ENCODE results near the gene SIX2.
"Not testable (repeated sequence)": the region's sequence is repeated elsewhere in the genome, so short reads cannot be mapped to it uniquely, and the experiment has no call there.

The SIX2 gene

DNA sequence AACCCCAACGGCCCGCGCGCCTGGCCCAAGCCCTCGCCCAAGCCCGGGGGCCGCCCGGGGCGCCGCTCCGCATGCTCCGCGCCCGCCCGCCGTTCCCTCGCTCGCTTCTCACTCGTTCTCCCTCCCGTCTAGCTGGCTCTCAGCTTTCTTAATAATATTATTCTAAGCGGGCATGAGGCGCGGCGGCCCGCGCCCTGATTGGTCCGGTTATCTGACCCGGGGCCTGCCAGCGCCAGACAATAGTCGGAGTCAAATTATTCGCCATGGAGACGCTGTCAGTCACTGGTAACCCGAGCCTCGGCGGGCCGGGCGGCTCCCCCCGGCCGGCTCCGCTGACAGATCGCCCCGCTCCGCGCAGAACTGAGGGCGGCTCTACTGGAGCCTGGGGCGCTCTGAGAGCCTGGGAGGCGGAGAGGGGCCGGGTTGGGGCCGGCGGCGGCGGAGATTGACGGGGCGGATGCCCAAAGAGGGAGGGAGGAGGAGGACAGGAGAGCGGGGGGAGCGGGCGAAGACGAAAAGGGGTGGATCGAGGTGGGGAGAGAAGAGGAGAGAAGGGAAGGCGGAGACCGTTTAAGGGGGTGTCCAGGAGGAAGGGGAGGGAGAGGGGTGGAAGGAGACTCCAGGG, at the start of gene SIX2:
TSS of gene SIX2 (minus strand) at position 150 of the 625 bp plus-strand sequence. CDS start 342 bp downstream, outside the sequence.
- DNase-seq (ENCODE audit: low read depth, low spot score): peak; percentile 99

DNA sequence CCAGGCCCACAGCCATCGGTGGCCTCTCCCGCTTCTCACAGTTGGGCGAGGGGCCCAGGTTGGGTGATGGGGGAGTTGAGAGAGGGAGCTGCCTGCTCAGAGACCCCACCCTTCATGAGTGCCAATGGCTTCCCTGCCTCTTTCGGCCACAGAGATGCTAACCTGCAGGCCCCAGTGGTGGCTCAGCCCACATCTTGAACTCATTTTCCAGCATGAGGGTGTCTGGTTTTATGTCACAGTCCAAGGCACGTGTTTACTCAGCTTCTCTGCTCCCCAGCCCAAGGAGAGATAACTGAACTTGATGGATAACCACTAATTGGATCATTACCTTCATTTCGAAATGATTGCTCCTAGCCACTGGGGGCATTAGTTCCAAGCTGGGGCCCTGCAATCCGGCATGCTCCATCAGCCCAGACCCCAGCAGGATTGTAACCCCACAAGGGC, 45.9 kb upstream of the SIX2 start:
- DNase-seq (ENCODE audit: low read depth, low spot score): no peak

DNA sequence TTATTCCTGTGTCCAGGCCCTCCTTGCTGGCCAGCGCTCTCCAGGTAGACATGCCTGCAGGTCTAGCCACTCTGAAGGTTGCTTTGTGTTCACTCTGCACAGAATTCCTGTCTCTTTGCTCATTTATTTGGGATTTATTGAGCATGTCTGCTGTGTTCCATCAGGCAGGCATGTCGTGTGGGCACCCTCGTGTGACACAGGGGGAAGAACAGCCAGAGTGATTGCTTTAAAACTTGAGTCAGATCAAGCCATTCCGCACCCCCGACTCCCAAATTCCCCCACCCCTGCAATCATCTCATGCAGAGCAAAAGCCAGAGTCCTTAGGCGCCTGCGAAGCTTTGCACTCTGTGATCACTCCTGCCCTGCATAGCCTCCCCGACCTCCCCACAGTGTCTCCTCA, 44.7 kb upstream of the SIX2 start:
- no peak for DNase-seq (ENCODE audit: low read depth, low spot score)

DNA sequence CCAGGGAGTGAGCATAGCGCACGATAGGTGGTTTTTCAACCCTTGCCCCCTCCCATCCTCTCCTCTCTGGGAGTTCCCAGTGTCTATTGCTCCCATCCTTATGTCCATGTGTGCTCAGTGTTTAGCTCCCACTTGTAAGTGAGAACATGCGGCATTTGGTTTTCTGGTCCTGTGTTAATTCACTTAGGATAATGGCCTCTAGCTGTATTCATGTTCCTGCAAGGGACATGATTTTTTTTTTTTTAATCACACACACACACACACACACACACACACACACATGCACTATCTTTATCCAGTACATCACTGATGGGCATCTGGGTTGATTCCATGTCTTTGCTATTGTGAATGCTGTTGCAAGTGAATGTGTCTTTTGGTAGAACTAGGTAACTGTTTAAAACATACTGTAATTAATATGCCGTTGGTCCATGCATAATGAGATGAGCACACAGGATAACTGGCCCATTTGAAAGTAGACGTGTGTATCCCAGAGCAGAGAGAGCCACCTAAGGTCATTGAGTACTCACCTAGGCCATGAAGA, 43.2 kb upstream of the SIX2 start:
- no peak for DNase-seq (ENCODE audit: low read depth, low spot score)

DNA sequence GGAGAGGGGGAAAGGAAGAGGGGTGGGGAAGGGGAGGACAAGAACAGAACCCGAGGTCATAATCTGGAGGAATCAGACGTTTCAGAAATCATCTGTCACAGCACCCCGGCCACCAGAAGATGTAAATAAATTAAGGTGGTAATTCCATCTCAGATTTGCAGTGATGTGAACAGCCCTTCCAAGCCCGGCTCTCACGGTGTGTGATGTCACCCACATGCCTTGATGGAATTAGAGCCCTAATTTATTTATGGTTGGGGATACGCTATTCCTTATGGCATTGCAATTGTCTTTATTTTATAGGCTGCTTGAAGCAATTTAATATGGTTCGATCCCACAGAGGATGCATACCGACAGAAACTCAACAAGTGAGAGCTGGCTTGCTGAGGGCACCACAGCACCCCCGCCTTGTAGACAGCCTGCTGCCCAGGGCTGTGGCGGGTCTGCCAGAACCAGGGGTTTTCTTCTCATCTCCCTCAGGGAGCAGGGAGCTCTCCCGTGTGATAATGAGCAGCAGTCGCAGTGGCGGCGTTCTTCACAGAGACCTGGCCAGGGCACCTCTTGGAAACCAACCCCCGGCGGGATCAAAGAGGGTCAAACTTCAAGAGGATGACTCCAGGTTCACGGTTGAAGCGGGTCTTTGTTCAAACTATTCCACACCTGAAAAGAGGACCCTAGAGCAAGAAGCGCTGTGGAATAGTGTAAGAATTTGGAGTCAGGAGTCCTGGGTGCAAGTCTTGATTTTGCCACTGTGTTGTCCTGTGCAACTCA, 40.5 kb upstream of the SIX2 start:
- no peak for DNase-seq (ENCODE audit: low read depth, low spot score)

DNA sequence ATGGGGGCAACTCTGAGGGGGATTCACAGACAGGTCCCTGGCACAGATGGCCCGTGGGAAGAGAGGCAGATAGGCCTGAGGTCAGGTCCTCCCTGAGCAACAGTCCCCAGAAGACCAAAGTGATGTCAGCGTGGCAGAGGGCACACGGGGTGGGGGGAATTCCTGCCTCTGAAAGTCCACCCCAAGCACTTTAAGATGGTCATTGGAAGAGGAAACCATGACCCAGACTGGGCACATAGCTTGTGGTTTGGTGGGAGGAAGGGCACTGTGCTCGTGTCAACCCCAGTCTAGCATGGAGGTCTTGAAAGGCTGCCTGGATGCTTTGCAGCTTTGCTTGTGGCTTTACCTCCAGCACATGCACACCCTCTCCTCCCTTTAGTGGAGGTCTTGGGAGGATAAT, 38.0 kb upstream of the SIX2 start:
- DNase-seq (ENCODE audit: low read depth, low spot score): no peak

DNA sequence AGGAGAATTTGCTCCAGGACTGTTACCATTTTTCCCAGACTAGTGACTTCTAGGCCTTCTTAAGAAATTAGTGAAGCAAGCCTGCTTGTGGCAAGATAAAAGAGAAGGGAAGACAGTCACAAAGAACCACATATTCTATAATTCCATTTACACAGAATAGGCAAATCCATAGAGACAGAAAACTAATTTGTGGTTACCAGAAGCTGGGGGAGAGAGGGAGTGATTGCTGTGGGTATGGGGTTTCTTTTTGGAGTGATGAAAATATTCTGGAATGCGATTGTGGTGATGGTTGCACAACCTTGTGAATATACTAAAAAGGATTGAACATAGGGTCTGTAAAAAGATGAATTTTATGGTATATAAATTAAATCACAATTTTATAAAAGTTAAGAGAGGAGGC, 37.5 kb upstream of the SIX2 start:
- no peak for DNase-seq (ENCODE audit: low read depth, low spot score)

DNA sequence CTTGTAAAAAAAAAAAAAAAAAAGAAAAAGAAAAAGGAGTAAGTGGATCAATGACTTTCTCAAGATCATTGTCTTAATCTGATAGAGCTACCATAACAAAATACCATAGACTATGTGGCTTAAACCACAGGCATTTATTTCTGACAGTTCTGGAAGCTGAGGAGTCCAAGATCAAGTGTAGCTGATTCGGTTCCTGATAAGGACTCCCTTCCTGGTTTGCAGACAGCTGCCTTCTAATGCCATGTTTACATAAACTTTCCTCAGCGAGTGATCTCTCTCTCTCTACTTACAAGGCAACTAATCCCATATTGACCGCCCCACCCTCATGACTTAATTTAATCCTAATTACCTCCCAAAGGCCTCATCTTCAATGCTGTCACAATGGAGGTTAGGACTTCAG, 36.5 kb upstream of the SIX2 start:
- DNase-seq (ENCODE audit: low read depth, low spot score): no peak

DNA sequence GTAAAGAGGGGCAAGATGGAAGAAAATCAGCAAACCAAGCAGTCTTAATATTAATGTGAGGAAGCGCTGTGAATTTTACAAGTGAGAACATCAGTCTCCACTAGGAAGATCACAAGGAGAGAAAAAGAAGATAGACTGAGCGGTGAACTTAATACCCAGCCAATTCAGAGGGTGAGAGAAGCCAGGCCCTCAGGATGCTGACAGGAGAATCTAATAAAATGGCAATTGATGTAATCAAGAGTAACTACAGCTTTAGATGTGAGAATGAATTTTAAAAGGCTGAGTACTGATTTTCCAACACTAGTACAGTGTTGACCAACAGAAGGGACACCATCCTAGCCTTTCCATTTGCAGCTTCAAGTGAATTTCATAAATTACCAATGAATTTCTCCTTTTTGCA, 35.7 kb upstream of the SIX2 start:
- DNase-seq (ENCODE audit: low read depth, low spot score): no peak

DNA sequence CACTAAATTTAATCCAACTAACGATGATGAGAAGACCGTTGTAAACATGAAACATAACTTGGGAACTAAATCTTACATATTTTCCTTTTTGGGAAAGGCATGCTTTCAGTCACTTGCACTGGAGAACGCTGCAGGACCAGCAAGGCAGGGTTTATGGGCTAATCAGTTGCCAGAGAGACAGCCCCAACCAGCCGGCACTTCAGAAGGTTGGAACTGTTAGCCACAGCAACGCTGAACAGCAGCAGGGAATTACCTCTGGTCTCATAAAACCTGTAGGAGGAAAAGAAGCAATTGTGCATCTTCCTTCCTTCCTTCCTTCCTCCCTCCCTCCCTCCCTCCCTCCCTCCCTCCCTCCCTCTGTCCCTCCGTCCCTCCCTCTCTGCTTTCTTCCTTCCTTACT, 33.9 kb upstream of the SIX2 start:
- peak; percentile 24 for DNase-seq (ENCODE audit: low read depth, low spot score)

DNA sequence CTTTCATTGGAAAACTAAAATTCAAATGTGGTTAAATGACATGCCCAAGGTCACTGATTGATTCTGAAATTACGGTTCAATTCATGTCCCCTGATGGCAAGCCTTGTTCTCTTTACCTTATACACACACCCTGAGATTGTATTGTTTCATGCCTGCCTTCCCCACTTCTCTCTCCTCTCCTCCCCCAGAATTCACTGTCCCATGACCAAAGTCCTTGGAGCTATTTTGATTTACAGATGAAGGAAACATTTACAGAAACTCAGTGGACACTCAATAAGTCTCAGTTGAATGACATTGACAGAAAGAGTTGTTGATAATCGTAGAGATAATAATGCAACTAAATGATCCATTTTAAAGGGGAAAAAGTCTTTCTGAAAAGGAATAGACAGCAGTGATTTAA, 33.1 kb upstream of the SIX2 start:
- DNase-seq (ENCODE audit: low read depth, low spot score): no peak

DNA sequence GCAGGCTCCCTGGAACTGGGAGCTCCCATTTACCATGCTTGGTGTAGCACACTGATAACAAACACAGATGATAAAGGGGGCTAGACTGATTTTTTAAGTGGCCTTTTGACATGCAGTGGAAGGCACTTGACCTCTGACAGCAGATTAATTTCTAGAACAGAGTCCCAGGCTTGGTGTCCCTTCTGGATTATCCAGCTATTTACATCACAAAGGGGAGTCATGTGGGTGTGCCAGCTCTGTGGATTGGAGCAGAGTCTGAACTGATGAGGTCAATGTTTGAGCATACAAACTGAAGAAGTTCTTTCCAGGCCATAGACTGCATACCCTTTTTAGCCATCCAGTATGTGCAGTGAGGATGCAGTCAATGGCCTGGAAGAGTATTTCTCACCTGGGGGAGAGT, 31.5 kb upstream of the SIX2 start:
- DNase-seq (ENCODE audit: low read depth, low spot score): no peak

DNA sequence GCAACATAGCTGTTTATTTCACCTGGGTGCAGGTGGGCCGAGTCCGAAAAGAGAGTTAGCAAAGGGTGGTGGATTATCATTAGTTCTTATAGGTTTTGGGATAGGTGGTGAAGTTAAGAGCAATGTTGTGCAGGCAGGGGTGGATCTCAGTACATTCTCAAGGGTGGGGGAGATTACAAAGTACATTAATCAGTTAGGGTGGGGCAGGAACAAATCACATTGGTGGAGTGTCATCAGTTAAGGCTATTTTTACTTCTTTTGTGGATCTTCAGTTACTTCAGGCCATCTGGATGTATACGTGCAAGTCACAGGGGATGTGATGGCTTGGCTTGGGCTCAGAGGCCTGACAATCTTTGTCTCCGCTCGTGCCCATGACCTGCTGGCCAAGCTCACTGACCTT, 30.6 kb upstream of the SIX2 start:
- DNase-seq (ENCODE audit: low read depth, low spot score): not testable (repeated sequence)

DNA sequence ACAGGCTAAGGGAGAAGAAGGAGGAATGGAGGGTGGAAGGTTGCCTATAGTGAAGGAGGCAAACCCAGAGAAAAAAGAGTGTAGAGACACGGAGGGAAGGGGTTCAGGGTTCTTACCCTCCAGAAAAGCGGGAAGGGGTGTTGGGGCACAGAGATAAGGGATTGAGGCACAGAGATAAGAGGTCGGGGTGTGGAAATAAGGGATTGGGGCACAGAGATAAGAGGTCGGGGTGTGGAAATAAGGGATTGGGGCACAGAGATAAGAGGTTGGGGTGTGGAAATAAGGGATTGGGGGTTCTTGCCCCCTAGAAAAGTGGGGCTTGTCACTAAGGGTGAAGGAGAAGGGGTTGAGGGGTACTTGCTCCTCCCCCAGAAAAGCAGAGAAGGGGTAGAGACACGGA, 29.6 kb upstream of the SIX2 start:
- DNase-seq (ENCODE audit: low read depth, low spot score): not testable (repeated sequence)

DNA sequence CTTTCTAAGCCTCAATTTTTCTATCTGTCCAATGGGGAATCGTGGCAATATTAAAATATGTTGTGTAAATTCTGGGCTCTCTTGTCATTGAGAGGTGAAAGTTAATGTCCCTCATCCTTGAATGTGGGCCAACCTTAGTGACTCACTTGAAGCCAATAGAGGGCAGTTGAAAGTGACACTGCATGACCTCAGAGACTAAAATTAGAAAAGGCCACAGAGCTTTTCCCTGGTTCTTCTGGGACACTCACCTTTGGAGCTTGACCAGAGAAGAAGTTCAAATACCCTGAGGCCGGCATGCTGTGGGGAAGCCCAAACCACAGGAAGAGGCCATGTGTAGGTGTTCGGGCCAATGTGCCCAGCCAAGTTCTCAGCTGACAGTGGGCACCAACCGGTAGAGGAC, 24.1 kb upstream of the SIX2 start:
- no peak for DNase-seq (ENCODE audit: low read depth, low spot score)

DNA sequence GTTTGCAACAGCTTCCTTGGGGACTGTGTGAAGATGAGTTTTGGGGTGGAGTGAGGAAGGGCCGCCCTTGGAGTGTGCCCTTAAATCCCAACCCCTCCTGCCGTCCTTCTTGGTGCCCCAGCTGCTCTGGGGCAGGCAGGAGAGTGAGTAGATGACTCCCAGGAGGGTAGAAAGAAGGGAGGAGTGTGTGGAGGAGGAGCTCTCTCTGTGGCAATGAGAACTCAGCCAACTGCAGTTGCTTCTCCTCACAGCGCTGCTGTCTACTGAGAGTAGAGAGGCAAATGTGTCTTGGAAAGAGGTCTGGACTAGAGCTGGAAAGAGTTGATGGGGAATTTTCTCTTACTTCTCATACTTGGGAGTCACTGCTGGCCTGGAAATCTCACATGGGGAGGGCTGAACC, 21.8 kb upstream of the SIX2 start:
- no peak for DNase-seq (ENCODE audit: low read depth, low spot score)

DNA sequence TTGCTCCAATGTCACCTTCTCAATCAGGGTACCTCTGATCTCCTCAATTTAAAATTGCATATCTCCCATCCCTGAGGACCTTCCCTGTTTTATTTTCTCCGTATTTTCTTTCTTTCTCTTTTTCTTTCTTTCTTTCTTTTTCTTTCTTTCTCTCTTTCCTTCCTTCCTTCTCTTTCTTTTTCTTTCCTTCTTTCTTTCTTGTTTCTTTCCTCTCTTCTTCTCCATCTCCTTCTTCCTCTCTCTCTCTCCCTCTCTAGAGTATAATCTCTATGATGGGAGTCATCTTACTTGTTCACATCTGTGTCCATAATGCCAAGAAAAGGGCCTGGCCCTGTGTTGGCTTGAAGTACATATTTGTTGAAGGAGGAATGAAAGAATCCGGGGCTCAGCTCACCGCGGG, 21.3 kb upstream of the SIX2 start:
- no peak for DNase-seq (ENCODE audit: low read depth, low spot score)

DNA sequence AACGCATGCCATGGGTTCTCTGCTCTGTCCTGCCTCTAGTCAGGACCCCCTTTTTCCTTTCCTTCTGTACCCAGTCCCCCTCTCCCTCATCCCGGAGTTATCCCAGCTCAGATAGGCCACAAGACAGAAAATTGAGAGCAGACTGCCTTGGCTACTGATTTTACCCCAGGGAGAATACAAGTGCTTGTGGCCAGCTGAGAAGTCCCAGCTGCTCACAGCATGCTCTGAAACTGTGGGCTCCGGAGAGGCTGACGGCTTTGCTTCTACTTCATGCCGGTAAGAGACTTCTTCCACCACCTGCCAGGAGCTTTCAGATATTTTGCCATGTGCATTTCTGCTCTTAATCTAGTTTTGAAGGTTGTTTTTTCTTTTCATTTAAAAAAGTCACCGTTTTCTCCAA, 20.0 kb upstream of the SIX2 start:
- DNase-seq (ENCODE audit: low read depth, low spot score): no peak

DNA sequence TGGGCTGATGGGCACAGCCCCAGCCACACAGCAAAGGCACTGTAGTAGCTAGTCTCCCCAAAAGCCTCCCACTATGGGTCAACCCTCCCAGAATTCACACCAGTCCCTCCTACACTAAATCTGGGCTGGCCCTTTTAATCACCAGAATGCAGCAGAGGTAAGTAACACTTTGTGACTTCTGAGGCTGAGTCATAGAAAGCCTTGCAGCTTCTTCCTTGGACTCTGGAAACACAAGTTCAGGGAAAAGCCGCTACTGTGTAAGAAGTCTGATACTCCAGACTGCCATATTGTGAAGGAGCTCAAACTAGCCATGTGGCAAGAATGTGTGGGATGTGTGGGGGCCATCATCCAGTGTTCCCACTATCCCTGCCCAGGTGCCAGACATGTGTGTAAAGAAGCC, 19.0 kb upstream of the SIX2 start:
- no peak for DNase-seq (ENCODE audit: low read depth, low spot score)

DNA sequence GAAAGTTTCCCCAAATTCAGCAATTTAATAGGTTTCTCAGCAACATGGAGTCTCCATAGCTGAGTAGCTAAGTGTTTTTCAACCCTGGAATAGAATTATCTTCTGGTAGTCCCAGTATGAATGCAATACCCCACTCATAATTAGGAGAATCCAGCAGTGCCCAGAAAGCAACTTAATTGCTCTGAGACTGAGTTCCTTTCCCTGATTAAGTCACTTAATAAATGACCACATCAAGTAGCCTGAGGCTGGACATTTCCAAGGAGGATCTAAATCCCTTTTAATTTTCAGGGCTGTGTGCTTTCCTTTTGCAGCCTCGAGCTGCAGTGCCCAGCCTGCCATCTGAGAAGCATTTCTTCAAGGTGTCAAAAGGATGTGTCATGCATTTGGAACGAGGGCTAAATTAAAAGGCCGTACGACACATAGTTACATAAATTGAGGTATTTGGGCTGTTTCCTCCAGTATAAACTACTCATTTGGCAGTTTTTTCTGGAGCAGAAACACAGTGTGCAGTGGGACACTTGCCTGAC, 17.7 kb upstream of the SIX2 start:
- DNase-seq (ENCODE audit: low read depth, low spot score): no peak

DNA sequence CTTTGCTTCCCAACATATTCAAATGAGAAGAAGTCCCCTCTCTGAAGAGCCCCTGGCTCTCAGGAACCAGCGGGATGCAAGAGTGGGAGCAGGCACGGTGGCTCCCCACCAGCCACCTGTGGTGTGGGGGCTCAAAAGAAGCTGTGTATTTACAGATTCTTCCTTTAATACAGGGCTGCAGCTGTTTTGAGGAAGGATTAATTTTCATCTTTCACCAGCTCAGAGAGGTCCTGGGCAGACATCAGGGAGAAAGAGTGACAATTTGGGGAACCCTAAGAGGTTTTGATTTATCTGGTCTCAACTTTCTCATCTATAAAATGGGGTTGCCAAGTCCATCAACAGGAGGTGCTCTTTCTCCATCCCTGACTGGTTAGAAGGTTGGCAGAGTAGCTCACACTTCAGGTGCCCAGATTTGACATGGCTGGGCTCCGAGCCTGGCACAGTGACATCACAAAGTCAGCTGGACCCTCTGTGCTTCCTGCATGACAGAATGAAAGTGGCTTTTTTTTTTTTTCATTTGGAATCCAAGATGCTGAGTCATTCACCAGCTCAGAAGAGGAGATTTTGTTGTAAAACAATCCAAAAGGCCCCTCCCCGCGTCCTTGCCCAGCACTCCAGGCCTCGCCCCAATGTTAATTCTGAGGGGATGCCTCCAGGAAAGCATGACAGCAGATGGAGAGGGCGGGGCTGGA, 15.5 kb upstream of the SIX2 start:
- peak; percentile 71 for DNase-seq (ENCODE audit: low read depth, low spot score)

DNA sequence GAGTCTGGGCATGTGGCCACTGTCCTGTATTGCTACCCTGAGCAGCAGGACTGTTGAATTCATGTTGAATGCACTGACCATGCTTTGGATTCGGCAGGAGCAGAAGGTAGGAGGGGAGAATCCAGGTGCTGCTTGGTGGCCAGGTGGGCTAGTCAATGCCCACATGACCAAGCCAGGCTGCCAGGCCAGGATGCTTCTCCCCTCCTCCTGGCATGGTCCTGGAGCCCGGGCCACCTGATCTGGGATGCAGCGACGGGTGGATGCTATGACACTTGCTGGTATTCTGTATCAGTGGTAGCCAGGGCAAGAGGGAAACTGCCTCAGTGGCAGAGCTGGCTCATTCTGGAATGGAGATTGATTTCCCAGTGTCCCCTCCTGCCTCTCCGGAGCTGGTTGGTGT, 14.8 kb upstream of the SIX2 start:
- DNase-seq (ENCODE audit: low read depth, low spot score): no peak

All from ELF-1 (cell line).